GM12878 (cell line): Measurements from ENCODE around the gene VWA3B. TPM values are rescaled to one million over a fixed set of nuclear protein-coding genes. Genes with fewer than 3 reads are reported as not detected.
"Not testable (repeated sequence)": the region's sequence is repeated elsewhere in the genome, so short reads cannot be mapped to it uniquely, and the experiment has no call there.

ENCODE experiments used
- ATAC-seq: fragments of 200-7000 bp; cut with Tn5 transposase; 3 replicates; pipeline ENCODE4 v1.9.1; 2020; ENCODE audit warnings: mild to moderate bottlenecking, moderate library complexity
- BruUV-seq: library from RNA; stranded (reverse); fragments of 400-500 nt; replicated peaks from 2 replicates; lab custom pipeline; 2021; lab: Mats Ljungman, UMichigan
- CTCF ChIA-PET: fragments of 300-600 bp; sonication (Branson Sonifier 250); formaldehyde crosslinking; extraction: SDS; loops from one replicate; lab custom pipeline; 2021; ENCODE audit warnings: inconsistent platforms; lab: Yijun Ruan, JAX
- POLR2A ChIA-PET: fragments of 350-600 bp; formaldehyde crosslinking; extraction: SDS; loops from one replicate; lab custom pipeline; 2021; ENCODE audit warnings: inconsistent platforms; lab: Charles Lee
- RAD21 ChIA-PET: fragments of 300-600 bp; sonication (Branson Sonifier 250); formaldehyde crosslinking; loops from one replicate; lab custom pipeline; 2023; ENCODE audit warnings: antibody characterized with exemption; ENCODE audit not compliant: unreplicated experiment; lab: Charles Lee
- SMC1A ChIA-PET: fragments of 300-600 bp; sonication (Branson Sonifier 250); formaldehyde crosslinking; loops from one replicate; lab custom pipeline; 2023; ENCODE audit not compliant: unreplicated experiment, uncharacterized antibody; lab: Charles Lee
- DNase-seq: peaks from one replicate; pipeline ENCODE4 v3.0.0-alpha.2; 2011; ENCODE audit warnings: low read depth, low spot score
- FAIRE-seq: peaks from 3 replicates; lab custom pipeline; 2011; peaks lifted over from hg19 to GRCh38; lab: Jason Lieb, UNC
- H2AFZ ChIP-seq: 2 replicates; pipeline ENCODE4 v1.6.0; 2011; ENCODE audit warnings: low read depth, low read length, control low read depth; ENCODE audit not compliant: control insufficient read depth
- H3K27ac ChIP-seq: 2 replicates; pipeline ENCODE4 v1.5.1; 2011; ENCODE audit warnings: control low read depth; ENCODE audit not compliant: control insufficient read depth, insufficient read depth
- H3K27me3 ChIP-seq, 2 experiments: replicated peaks in 1 of 2; 2 replicates each; pipeline versions ENCODE4 v1.6.0 to v1.6.1; 2011; ENCODE audit warnings: low read length in 1 of 2; ENCODE audit not compliant: control insufficient read depth in 2 of 2, insufficient read depth in 2 of 2
- H3K36me3 ChIP-seq, 2 experiments: 2 replicates each; pipeline ENCODE4 v1.5.1; 2011; ENCODE audit warnings: low read length in 1 of 2; ENCODE audit not compliant: control insufficient read depth in 2 of 2, insufficient read depth in 2 of 2
- H3K4me1 ChIP-seq: 2 replicates; pipeline ENCODE4 v1.6.1; 2011; ENCODE audit warnings: mild to moderate bottlenecking, low read length, moderate library complexity, mixed read lengths; ENCODE audit not compliant: control insufficient read depth, insufficient read depth
- H3K4me2 ChIP-seq: 2 replicates; pipeline ENCODE4 v1.6.0; 2011; ENCODE audit warnings: control low read depth; ENCODE audit not compliant: control insufficient read depth, insufficient read depth
- H3K4me3 ChIP-seq: fragments of 200-600 bp; sonication (generic); 2 replicates; pipeline ENCODE4 v1.5.1; 2016
- H3K79me2 ChIP-seq: 2 replicates; pipeline ENCODE4 v1.6.0; 2011; ENCODE audit warnings: low read length; ENCODE audit not compliant: control insufficient read depth, insufficient read depth
- H3K9ac ChIP-seq: 2 replicates; pipeline ENCODE4 v1.8.0; 2011; ENCODE audit warnings: low read length, control low read depth, mixed read lengths; ENCODE audit not compliant: control insufficient read depth, insufficient read depth
- H3K9me3 ChIP-seq: replicated peaks from 3 replicates; pipeline ENCODE4 v1.5.1; 2011; ENCODE audit warnings: mild to moderate bottlenecking, low read length; ENCODE audit not compliant: control insufficient read depth, insufficient read depth
- H4K20me1 ChIP-seq: 2 replicates; pipeline ENCODE4 v1.6.0; 2011; ENCODE audit not compliant: control insufficient read depth, insufficient read depth
- WGBS: methylation state at CpG from one replicate; pipeline ENCODE4 v1.1.6; 2016; ENCODE audit warnings: low lambda C conversion rate; ENCODE audit not compliant: insufficient replicate concordance, insufficient coverage; ENCODE audit errors: missing lambda C conversion rate; 5-methylcytosine and 5-hydroxymethylcytosine counted together
- in situ Hi-C: fragments of 300-500 bp; cut with MboI; formaldehyde crosslinking; loops from 9 replicates; pipeline ENCODE4 v1.14.3; 2018; ENCODE audit warnings: mixed read lengths
- intact Hi-C: fragments of 100-400 bp; cut with micrococcal nuclease; formaldehyde crosslinking; loops from one replicate; pipeline ENCODE4 v1.14.2; 2022; ENCODE audit not compliant: unreplicated experiment
- polyA plus RNA-seq, 11 experiments: library from polyadenylated mRNA; depleted of rRNA in 4 of 11; unstranded in 6 of 11; stranded (reverse) in 5 of 11; fragments of >200 nt; fragmentation: Nextera tagmentation in 4 of 11; fragmentation: Illumina TruSeq in 1 of 11; extraction: Ambion mirVana in 4 of 11; extraction: Trizol in 1 of 11; gene quantifications; 1 replicate in 1 of 11; 2 replicates in 10 of 11; pipeline versions ENCODE4 v1.2.1 to v1.2.3, GENCODE V29; 2011 to 2016; ENCODE audit warnings: inconsistent platforms in 2 of 11, missing spikeins in 2 of 11, low read depth in 1 of 11
- total RNA-seq, 4 experiments: library from RNA; depleted of rRNA in 3 of 4; stranded (reverse); fragments of >200 nt in 3 of 4; fragmentation: Illumina TruSeq in 1 of 4; extraction: Trizol in 1 of 4; gene quantifications; 2 replicates each; pipeline versions ENCODE4 v1.2.1 to v1.2.3, GENCODE V29; 2013 to 2021
- TF ChIP-seq, protein P1 (sequence below): IDR thresholded peaks from 2 replicates; pipeline ENCODE4 v1.6.1; 2012; ENCODE audit warnings: improper control_type of control experiment, low read depth, low read length; ENCODE audit not compliant: insufficient replicate concordance

Gene VWA3B
- total and polyA plus RNA-seq, 10 of the 15 experiments (the other 5 are each of a cell fraction or from before 2014, with no cell fraction given): 0.04 to 0.86 (median 0.19) TPM; not detected in 4

DNA sequence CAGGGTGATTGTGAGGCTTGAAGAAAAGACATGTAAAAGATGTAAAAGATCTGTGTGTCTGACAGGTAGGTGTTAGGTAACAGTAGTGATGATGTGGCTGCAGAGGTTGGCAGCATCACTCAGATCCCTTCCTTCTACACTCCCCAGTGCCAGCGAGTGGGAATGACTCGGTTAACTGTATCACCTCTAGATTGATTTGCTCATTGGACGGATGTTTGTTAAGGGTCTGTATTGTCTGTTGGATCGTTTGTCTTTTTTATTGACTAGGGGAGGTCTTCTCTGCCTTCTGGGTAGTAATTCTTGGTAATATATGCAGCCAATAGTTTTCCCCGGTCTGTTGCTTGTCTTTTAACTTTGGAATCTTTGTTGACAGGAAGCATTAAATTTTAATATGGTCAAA, 214.5 kb downstream of the VWA3B start (continued):
- TF ChIP-seq, protein P1, sequence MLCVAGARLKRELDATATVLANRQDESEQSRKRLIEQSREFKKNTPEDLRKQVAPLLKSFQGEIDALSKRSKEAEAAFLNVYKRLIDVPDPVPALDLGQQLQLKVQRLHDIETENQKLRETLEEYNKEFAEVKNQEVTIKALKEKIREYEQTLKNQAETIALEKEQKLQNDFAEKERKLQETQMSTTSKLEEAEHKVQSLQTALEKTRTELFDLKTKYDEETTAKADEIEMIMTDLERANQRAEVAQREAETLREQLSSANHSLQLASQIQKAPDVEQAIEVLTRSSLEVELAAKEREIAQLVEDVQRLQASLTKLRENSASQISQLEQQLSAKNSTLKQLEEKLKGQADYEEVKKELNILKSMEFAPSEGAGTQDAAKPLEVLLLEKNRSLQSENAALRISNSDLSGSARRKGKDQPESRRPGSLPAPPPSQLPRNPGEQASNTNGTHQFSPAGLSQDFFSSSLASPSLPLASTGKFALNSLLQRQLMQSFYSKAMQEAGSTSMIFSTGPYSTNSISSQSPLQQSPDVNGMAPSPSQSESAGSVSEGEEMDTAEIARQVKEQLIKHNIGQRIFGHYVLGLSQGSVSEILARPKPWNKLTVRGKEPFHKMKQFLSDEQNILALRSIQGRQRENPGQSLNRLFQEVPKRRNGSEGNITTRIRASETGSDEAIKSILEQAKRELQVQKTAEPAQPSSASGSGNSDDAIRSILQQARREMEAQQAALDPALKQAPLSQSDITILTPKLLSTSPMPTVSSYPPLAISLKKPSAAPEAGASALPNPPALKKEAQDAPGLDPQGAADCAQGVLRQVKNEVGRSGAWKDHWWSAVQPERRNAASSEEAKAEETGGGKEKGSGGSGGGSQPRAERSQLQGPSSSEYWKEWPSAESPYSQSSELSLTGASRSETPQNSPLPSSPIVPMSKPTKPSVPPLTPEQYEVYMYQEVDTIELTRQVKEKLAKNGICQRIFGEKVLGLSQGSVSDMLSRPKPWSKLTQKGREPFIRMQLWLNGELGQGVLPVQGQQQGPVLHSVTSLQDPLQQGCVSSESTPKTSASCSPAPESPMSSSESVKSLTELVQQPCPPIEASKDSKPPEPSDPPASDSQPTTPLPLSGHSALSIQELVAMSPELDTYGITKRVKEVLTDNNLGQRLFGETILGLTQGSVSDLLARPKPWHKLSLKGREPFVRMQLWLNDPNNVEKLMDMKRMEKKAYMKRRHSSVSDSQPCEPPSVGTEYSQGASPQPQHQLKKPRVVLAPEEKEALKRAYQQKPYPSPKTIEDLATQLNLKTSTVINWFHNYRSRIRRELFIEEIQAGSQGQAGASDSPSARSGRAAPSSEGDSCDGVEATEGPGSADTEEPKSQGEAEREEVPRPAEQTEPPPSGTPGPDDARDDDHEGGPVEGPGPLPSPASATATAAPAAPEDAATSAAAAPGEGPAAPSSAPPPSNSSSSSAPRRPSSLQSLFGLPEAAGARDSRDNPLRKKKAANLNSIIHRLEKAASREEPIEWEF: no peak

DNA sequence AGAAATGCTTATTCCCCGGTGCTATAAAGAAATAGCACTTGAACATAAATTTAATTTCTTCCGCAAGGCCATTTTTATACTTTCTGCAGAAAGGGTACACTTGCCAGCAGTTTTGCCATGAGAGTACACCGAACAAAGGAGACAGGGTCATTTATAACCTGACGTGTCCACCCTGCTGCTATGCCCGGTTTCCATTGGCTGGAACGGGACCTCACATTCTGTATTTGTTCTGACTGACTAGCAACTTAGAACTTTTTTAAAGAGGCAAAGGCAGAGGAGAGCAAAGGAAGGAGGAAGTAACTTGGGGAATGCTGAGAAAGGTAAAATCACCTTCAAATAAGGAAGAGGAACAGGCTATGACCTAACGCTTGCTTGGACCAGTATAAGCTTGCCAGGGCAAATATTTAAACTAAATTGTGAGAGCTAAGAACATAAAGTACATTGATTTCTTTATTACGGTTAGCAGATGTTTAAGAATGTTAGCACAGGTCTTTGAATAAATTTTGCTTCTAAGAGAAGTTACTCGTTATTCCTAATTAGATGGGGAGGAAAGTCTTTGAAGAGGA, 220.2 kb downstream of the VWA3B start:
- BruUV-seq, H3K36me3 ChIP-seq, H3K27ac ChIP-seq, H3K79me2 ChIP-seq, RAD21 ChIA-PET, H3K4me3 ChIP-seq, H4K20me1 ChIP-seq, POLR2A ChIA-PET, H3K27me3 ChIP-seq, H2AFZ ChIP-seq, H3K4me2 ChIP-seq, DNase-seq, H3K9me3 ChIP-seq, H3K9ac ChIP-seq, FAIRE-seq, ATAC-seq, intact Hi-C loops, H3K4me1 ChIP-seq, in situ Hi-C loops: not testable (repeated sequence)
- 40% methylated on average over 9 of the region's 9 CpGs for WGBS
- CTCF ChIA-PET: interaction anchor here (1.0 to 1.1 kb wide), 3 partner anchors 10 to 566 kb away, joined by 3 read pairs; no protein-coding TSS in a partner anchor
- SMC1A ChIA-PET: interaction anchor here (0.8 to 1.3 kb wide), 2 partner anchors 17 to 38 kb away, joined by 3 read pairs; no protein-coding TSS in a partner anchor
